ENCODE measurements around the gene COBL.

The COBL gene

GRCh38 chr7:51187941-51188340 is 128.7 kb downstream of the COBL start:
- DNase-seq (ENCODE audit: low read depth): no peak

GRCh38 chr7:51186531-51186930 is 130.1 kb downstream of the COBL start:
- DNase-seq (ENCODE audit: low read depth): no peak

- DNase-seq (ENCODE audit: low read depth): no peak
Observed at GRCh38 chr7:51182636-51183166, 133.9 kb downstream of the COBL start.

- DNase-seq (ENCODE audit: low read depth): no peak
Observed at GRCh38 chr7:51180092-51180491, 136.5 kb downstream of the COBL start.

- DNase-seq (ENCODE audit: low read depth): no peak
Observed at GRCh38 chr7:51175992-51176388, 140.6 kb downstream of the COBL start.

GRCh38 chr7:51175316-51175991 is 141.2 kb downstream of the COBL start:
- DNase-seq (ENCODE audit: low read depth): no peak

GRCh38 chr7:51165337-51165736 is 151.3 kb downstream of the COBL start:
- no peak for DNase-seq (ENCODE audit: low read depth)

GRCh38 chr7:51162724-51163329 is 153.8 kb downstream of the COBL start:
- DNase-seq (ENCODE audit: low read depth): peak; percentile 17

GRCh38 chr7:51161937-51162336 is 154.7 kb downstream of the COBL start:
- DNase-seq (ENCODE audit: low read depth): no peak

GRCh38 chr7:51160990-51161615 is 155.5 kb downstream of the COBL start:
- DNase-seq (ENCODE audit: low read depth): peak; percentile 11

- DNase-seq (ENCODE audit: low read depth): no peak
Observed at GRCh38 chr7:51160411-51160810, 156.2 kb downstream of the COBL start.

GRCh38 chr7:51158742-51159445 is 157.7 kb downstream of the COBL start:
- DNase-seq (ENCODE audit: low read depth): no peak

GRCh38 chr7:51158211-51158610 is 158.4 kb downstream of the COBL start:
- no peak for DNase-seq (ENCODE audit: low read depth)

- no peak for DNase-seq (ENCODE audit: low read depth)
Observed at GRCh38 chr7:51154201-51154600, 162.4 kb downstream of the COBL start.

GRCh38 chr7:51152706-51153200 is 163.9 kb downstream of the COBL start:
- DNase-seq (ENCODE audit: low read depth): no peak

GRCh38 chr7:51151455-51151854 is 165.2 kb downstream of the COBL start:
- DNase-seq (ENCODE audit: low read depth): no peak

GRCh38 chr7:51150193-51150592 is 166.4 kb downstream of the COBL start:
- no peak for DNase-seq (ENCODE audit: low read depth)

GRCh38 chr7:51148216-51148615 is 168.4 kb downstream of the COBL start:
- DNase-seq (ENCODE audit: low read depth): no peak

- no peak for DNase-seq (ENCODE audit: low read depth)
Observed at GRCh38 chr7:51146816-51147586, 169.6 kb downstream of the COBL start.

GRCh38 chr7:51144178-51144577 is 172.4 kb downstream of the COBL start:
- DNase-seq (ENCODE audit: low read depth): no peak

GRCh38 chr7:51142741-51143385 is 173.7 kb downstream of the COBL start:
- no peak for DNase-seq (ENCODE audit: low read depth)
